HG03159 (cell line): Measurements from ENCODE around the gene ASXL3.
A peak's percentile ranks its signal among the peaks of the same experiment; 100 is the strongest.

Experiments
- ATAC-seq: cut with Tn5 transposase; IDR thresholded peaks from one replicate; pipeline ENCODE4 v1.9.1; 2021; ENCODE audit warnings: mild to moderate bottlenecking, moderate library complexity; ENCODE audit not compliant: unreplicated experiment

ASXL3 gene

DNA sequence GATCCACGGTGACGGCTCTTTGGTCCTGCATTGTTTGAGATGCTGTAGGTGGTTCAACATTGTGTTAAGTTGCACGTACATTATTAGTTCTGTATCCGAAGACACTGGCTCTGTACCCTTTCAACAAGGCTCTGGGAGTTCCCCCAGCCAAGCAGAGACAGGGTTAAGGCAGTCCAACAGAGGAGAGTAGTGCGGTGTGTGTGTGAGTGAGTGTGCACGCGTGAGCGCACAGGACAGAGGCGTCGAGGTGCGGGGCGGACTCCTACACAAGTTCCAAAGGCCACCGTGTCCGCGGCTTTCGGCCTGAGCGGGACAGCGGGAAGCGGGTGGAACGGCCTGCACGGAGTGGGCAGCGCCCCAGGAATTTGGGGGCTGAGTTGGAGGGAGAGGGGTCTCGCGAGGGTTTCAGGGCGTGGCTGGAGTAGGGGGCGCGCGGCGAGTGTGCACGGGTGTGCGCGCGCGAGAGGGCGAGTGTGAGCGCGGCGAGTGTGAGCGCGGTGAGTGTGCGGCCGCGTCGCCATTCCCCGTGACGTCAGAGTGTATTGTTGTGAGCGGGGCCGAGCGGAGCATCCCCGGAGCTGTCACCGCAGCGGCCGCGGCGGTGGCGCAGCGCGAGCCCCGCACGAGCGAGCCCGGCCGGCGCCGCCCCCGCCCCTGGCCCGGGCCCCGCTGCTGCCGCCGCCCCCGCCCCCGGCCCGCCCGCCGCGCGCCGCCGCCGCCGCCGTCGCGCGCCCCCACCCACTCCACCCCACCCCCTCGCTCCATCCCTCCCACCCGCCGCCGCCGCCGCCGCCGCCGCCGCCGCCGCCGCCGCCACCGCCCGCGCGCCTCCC lies at the start of gene ASXL3:
ASXL3 (plus strand) TSS at position 535 of the 833 bp plus-strand sequence. CDS start 413 bp downstream, outside the sequence.
- ATAC-seq, result peak; percentile 40

DNA sequence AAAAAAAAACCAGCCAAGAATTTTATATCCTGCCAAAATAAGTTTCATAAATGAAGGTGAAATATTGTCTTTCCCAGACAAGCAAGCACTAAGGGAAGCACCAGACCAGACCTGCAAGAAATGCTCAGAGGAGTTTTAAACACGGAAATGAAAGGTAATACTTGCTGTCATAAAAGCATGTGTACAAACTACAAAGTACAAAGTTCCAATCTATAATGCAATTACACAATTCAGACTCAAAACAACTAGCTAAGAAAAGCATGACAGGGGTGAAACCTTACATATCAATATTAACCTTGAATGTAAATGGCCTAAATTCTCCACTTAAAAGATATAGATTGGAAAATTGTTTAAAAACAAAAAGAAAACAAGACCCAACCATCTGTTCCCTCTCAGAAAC lies 45.0 kb upstream of the ASXL3 start:
- no peak for ATAC-seq

DNA sequence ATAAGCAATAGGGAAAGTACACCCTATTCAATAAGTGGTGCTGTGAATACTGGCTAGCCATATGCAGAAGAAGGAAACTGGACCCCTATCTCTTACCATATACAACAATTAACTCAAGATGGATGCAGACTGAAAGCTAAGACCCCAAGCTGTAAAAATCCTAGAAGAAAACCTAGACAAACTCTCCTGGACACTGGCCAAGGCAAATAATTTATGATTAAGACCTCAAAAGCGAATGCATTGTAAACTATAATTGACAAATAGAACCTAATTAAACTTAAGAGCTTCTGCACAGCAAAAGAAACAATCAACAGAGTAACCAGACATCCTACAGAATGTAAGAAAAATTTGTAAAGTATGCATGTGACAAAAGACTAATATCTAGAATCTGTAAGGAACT lies 41.1 kb upstream of the ASXL3 start:
- ATAC-seq, result no peak

DNA sequence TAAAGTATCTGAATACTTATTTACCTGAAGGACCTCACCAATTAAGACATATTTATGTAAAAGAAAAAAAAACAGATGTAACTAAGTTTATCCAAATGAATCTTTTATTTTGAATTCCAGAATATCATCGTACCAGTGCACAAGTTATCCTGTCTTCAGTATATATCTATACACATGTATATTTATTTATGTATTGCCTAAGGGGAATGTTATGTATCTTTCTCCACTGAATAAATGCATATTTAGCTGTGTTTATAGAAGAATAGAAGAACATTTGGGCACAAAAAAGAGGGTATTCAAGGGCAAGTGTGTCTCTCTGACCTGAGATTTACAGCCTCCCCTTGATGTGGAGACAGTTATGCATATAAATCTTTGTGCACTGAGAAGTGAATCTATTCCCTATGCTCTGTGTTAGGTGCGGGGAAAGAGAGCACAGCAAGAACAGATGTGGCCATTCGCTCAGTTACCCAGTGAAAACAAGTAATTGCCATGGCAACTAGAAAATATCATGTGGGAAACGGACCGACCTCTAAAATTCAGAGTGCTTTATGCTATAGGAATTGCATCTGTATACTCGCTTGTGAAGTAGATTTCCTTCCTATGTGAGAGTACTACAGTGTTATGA lies 39.5 kb upstream of the ASXL3 start:
- ATAC-seq, result no peak

DNA sequence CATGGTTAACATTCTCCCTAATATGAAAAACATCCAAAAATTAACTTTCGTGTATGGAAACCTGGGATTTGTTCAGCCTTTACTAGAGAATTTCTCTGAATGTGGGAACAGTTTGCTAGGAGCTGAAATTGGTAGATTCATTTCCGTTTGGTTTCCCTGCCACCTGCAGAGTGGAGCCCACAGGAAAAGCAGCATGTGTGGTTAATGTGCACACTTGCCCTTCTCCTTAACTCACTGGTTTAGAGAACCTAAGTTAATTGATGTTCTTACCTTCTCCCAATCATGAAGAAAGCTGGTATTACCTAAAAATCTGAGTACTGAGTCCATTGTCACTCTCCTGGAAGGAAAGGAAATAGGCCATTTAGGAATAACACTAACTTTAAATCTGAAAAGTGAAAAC lies 37.6 kb upstream of the ASXL3 start:
- no peak for ATAC-seq

DNA sequence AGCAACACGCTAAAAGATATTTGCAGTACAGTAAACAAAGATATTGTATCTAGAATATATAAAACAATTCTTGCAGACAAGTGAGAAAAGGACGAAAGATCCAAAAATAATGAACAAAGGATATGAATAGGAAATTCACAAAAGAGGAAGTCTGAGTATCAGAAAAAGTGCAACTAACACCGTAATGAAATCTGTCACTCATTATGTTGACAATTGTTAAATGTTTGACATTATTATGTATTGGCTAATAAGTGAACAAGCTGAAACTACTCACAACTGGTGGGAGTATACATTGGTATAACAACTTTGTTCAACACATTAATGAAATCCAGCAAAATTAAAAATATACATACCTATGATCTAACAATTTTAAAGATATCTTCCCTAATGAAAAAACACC lies 36.7 kb upstream of the ASXL3 start:
- no peak for ATAC-seq

DNA sequence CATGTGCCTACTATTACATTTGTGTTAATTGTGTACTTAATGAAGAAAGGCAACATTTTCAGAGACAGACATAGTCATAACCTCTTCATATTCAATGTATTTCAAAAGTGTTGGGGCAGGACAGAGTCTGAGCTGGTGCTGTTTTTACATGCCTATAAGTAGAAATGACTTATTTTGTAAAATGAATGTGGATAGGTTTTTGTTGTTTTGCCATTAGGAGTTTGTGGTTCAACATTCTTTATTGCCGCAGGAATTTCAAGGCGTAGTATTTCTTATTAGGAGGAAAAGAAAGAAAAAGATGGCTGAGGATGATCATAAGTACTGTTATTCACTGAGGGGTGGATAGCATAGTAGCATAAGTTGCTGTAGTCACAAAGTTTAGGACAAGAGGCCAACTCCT lies 21.2 kb upstream of the ASXL3 start:
- ATAC-seq, result no peak

DNA sequence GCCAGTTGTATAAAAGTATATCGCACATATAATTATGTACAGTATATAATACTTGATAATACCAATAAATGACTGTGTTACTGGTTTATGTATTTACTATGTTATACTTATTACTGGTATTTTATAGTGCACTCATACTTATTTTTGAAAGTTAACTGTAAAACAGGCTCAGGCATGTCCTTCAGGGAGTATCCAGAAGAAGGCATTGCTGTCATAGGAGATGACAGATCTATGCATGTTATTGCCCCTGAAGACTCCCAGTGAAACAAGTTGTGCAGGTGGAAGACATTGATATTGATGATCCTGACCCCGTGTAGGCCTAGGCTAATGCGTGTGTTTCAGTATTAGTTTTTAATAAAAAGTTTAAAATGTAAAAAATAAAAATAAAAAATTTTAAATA lies 20.3 kb upstream of the ASXL3 start:
- ATAC-seq, result no peak

DNA sequence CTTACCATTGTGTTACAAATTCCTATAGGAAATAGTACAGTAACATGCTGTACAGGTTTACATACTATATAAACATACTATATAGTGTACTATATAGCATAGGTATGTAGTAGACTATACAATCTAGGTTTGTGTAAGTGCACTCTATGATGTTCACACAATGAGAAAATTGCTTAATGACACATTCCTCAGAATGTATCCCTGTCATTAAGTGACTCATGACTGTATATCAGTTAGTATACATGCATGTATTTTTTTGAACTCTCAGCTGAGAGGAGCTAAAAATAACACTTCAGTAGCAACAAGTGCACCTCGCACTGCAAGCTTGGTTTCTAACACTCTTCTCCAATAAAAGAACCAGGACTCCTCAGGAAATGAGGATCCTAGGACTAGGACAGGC lies 19.5 kb upstream of the ASXL3 start:
- ATAC-seq, result no peak

DNA sequence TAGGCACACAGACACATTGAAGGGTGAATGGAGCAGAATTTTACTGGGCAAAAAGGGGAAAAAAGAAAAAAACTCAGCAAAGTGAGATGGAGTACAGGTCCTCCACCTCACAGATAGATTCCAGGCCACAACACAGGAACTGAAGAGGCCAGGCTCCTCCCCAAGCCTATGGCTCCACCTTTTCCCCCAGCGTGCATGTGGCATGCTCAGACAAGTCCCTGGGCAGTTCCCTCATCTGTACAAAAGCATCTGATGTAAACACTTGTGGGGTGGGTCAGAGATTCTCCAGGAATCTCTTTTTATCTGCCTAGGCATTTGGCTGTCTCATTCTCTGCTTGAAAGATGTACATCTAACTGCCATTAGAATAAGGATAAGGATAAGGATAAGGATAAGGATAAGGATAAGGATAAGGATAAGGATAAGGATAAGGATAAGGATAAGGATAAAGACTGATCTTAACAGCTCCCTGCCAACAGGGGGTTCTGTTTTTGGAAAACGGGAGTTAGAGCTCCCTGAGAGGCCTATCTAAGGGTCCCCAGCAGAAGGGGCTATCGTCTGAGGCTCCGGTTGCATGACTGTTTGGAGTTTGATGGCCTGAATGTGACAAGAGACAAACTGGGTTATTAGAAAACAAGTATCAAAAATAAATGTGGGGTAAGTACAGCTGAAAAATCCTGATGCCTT lies 17.2 kb upstream of the ASXL3 start:
- ATAC-seq, result peak; percentile 63

DNA sequence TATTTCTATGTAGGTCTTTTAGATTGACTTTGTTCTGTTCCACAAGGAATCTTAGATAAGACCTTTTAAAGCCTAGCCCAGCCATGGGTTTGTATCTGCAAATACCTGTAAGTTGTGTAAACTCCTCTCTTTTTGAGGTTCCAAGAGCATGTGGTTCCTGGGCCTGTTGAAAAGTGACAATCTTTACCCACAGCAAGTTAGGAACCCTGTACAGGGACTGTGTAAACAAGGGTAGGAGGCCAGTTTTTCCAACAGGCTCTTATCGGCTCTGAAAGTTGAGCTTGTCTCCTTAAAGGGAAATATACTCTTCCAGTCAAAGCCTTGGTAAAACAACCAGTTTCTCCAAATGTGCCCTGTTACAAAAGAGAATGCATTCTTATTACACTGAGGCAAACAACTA lies 15.3 kb upstream of the ASXL3 start:
- no peak for ATAC-seq

DNA sequence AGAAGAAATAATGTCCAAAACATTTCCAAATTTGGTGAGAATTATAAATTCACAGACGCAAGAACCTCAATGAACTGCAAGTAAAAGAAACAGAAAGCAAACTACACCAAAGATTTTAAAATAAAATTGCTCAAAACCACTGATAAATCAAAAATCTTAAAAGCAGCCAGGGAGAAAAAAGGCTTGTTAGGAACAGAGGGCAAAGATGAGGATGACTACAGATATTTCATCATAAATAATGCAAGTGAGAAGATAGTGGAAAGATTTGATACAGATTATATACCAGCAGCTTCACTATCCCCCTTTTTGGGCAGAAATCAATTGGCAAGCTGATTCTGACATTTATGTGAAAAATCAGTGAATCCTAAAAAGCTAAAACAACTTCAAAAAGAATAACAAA lies 10.3 kb upstream of the ASXL3 start:
- ATAC-seq, result no peak

DNA sequence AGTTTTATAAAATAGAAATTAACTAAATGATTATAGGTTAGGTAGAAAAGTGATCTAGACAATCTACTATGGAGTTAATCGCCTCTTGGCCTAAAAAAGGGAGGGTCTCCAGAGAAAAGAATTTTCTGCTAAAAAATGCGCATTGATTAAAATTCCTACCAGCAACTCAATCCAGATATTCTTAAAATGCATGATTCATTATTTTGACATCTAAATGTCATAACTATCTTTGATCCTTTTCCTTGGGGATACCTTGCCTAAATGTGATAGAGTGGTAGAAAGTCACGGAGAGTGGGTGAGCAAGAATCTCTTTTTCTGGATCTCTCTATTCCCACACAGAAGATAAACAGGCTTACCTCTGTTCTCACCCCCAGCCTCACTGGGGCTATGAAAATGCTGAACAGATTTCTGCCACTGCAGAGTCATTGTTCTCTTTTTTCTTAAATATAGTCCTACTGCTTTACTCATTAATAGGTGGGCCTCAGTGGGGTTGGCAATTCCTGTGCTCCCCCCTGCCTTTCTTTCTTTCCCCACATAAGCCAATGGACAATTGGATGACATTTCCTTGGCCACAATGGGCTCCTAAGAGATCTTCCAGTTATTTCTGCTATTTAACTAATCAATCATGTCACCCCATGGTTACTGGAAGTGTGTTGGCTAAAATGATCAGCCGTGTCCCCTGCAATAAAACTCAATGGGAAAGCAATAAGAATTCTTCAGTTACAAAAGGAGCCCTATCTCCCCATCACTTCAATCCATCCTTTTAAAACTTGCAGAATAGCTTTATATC lies 5.8 kb upstream of the ASXL3 start:
- no peak for ATAC-seq

DNA sequence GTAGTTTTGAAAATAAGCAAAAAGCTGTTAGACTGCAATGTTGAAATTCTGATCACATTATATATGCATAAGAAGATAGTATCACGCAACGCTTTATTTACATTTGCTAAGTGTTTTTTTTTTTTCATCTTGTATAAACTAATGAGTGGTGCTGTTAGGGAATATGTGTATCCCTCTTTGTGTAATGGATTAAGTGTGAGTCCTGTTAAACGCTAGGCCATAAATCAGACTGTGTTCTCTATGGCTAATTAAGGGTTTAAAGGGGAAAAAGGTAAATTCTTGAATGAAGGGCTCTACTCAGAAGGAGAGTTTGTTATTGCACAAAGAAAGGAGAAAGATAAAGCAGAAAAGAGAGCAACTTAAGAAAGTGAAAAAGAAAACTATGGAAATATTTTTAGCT lies 4.8 kb upstream of the ASXL3 start:
- no peak for ATAC-seq

DNA sequence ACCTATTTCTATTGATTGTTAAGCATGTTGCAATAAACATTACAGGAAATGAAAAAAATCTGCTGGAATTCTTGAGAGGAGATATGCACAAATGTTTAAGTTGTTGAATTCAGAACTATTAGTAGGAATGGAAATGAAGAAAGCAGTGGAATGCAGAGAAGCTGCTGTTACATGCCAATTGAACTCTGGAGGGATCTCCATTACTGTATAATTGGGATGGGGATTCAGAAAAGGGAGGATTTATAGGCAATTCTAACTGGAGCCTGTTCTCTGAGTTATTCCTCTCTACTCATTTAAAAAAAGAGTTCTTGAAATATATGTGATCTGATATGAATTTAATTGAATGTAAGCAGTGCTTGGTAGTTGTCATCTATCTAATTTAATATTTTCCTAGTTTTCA lies 2.6 kb upstream of the ASXL3 start:
- no peak for ATAC-seq

DNA sequence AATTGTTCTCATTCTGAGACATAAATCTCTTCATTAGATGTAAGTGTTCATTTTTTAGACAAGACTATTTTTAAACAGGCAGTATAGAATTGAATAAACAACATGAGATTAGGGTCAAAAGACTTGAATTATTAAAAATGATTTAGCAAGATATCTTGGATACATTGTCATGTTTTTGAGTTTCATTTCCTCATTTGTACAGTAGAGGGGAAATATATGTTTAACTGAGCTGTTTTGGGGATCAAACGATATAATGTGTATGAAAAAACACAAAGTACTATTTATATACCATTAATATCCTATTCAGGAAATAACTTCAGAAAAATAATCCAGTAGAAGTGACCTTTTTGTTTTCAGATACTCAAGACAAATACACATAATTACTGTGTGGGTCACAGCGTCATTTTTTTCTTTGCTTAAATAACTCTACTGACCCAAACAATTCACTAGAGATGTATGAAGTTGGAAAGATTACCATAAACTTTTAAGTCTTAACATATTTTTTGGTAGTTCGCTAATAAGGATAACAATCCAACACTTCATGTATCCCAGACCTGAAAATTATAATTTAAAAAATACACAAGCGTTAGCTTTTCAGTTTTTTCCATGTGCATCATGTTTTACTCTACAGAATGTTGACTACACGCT lies 896 bp upstream of the ASXL3 start:
- no peak for ATAC-seq

DNA sequence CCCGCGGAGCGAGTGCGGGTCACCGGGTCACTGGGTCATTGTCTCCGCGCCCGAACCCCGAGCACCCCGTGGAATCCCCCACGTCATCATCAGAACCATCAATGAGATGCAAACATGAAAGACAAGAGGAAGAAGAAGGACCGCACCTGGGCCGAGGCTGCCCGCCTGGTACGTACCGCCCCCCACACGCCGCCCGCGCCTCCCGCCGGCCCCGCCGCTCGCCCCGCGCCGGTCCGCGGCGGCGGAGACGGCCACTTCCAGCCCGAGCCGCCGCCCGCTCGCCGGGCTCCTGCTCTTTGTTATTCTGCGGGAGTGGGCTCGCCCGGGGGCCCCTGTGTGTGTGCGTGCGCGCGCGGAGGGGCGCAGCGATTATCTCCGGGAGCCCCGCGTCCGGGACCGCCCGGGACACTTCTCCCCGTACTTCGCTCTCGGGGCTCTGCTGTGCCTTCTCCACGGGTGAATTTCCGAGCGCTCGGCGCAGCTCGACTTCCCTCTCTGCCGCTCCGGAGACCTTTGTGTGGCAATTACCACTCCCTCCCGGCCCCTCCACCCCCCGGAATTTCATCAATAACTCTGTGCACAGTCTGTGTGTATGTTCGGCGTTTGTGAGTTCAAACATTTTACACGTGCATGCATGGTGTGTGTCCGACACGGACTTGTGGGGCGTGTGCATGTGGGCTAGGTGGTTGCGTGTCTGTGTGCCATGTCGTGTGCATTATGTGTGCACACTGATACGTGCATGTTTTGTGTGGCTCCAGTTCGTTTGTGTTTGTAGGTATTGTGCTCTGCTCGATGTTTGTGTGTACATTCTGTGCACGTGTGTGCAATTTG lies 714 bp downstream of the ASXL3 start:
- ATAC-seq, result peak; percentile 31

DNA sequence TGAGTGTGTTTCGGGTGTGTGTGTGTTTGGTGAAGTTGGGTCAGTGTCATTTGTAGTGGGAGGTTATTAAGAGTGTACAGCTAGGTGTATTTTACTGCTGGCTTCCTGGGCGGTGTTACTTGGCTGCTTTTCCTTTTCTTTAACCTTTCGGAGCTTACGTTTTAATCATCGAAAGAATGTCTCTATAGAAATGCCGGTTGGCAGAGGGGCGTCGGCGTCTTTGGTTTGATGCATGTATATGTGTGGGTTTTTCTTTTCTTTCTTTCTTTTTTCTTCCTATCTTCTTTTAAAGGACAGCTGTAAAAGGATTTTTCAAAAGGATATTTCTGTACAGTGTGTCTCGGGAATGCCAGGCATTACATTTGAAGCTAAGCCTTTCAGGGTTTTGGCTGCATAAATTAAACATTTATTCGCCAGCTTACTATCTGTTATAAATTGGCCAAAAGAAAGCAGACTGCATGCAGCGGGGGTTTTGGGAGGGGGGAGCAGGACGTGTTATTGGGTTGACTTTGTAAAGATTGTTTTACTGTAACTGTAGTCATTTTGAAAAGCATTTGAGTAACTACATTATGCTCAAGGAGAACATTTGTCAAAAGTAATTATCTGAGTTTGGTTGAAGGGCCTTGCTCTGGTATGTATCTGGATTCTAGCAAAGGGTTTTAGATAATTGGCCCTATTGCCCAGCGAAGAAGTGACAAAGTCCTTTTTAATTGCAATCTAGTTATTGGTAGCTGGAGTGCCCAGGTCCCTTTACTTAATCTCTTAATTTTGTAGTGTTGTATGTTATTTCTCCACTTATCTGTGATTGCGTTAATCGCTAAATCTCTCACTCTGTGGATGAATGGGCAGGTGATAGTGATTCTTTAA lies 1.6 kb downstream of the ASXL3 start:
- no peak for ATAC-seq

DNA sequence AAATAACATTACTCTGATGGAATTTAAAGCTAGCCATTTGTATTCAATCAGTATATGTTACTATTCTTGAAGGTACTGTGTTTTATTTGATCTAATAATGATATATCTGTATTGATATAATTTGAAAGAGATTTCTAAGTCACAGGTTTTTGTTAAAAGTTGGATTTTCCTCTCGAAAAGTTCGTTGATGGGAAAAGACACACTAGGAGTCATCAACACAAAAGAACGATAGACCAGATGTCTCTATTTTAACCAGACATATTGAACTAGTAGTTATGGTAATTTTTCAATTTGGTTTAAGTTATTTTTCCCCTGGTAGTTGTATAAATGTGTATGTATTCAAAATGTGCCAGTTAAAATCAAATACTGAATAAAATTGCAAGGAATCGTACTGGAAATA lies 2.5 kb downstream of the ASXL3 start:
- no peak for ATAC-seq
